Nephron progenitor cell (in vitro differentiated cells): ENCODE data around the gene KLHL29.

ENCODE experiments used
- DNase-seq: peaks from one replicate; pipeline ENCODE4 v3.0.0; 2021
- H3K27ac Mint-ChIP-seq: 2 replicates; pipeline ENCODE4 v1.8.0; 2021; ENCODE audit warnings: mild to moderate bottlenecking, moderate library complexity, mixed read lengths
- H3K27me3 Mint-ChIP-seq: 2 replicates; pipeline ENCODE4 v1.8.0; 2021; ENCODE audit warnings: mild to moderate bottlenecking, low read depth, mixed read lengths; ENCODE audit not compliant: poor library complexity
- H3K36me3 Mint-ChIP-seq: 2 replicates; pipeline ENCODE4 v1.8.0; 2021; ENCODE audit warnings: low read depth, mixed read lengths
- H3K4me1 Mint-ChIP-seq: 2 replicates; pipeline ENCODE4 v1.8.0; 2021; ENCODE audit warnings: mixed read lengths
- H3K4me3 Mint-ChIP-seq: 2 replicates; pipeline ENCODE4 v1.8.0; 2021; ENCODE audit warnings: mild to moderate bottlenecking, moderate library complexity, mixed read lengths
- H3K9me3 Mint-ChIP-seq: 2 replicates; pipeline ENCODE4 v1.8.0; 2021; ENCODE audit warnings: mild to moderate bottlenecking, moderate library complexity, mixed read lengths
- TF ChIP-seq, protein P1 (sequence below): fragments of 200-600 bp; sonication (generic); IDR thresholded peaks from 2 replicates; pipeline ENCODE4 v1.5.0; 2021; ENCODE audit warnings: antibody characterized with exemption

Gene KLHL29

GRCh38 chr2:23425885-23426262, 40.9 kb downstream of the KLHL29 start:
- TF ChIP-seq, protein P1, sequence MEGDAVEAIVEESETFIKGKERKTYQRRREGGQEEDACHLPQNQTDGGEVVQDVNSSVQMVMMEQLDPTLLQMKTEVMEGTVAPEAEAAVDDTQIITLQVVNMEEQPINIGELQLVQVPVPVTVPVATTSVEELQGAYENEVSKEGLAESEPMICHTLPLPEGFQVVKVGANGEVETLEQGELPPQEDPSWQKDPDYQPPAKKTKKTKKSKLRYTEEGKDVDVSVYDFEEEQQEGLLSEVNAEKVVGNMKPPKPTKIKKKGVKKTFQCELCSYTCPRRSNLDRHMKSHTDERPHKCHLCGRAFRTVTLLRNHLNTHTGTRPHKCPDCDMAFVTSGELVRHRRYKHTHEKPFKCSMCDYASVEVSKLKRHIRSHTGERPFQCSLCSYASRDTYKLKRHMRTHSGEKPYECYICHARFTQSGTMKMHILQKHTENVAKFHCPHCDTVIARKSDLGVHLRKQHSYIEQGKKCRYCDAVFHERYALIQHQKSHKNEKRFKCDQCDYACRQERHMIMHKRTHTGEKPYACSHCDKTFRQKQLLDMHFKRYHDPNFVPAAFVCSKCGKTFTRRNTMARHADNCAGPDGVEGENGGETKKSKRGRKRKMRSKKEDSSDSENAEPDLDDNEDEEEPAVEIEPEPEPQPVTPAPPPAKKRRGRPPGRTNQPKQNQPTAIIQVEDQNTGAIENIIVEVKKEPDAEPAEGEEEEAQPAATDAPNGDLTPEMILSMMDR, result no peak
- Mint-ChIP-seq H3K36me3 (no peaks in the 10 kb centered on the region), H3K9me3 (no peaks in the 10 kb centered on the region), H3K4me3 (no peak overlapping the region), H3K27me3 (peaks cover 7% of the 10 kb centered on the region), H3K4me1 (peaks cover 24% of the 10 kb centered on the region), H3K27ac (peak overlapping the region; percentile 77)
- no peak for DNase-seq

GRCh38 chr2:23426263-23426905, 41.4 kb downstream of the KLHL29 start:
- Mint-ChIP-seq H3K27ac (no peak overlapping the region), H3K4me1 (peaks cover 24% of the 10 kb centered on the region), H3K4me3 (no peak overlapping the region), H3K27me3 (peaks cover 7% of the 10 kb centered on the region), H3K9me3 (no peaks in the 10 kb centered on the region), H3K36me3 (no peaks in the 10 kb centered on the region)
- TF ChIP-seq, protein P1, result no peak
- no peak for DNase-seq

- no peak overlapping the region for H3K4me3 Mint-ChIP-seq
- H3K27ac Mint-ChIP-seq, result no peak overlapping the region
Measured at GRCh38 chr2:23427350-23427749, 42.4 kb downstream of the KLHL29 start.

DNA sequence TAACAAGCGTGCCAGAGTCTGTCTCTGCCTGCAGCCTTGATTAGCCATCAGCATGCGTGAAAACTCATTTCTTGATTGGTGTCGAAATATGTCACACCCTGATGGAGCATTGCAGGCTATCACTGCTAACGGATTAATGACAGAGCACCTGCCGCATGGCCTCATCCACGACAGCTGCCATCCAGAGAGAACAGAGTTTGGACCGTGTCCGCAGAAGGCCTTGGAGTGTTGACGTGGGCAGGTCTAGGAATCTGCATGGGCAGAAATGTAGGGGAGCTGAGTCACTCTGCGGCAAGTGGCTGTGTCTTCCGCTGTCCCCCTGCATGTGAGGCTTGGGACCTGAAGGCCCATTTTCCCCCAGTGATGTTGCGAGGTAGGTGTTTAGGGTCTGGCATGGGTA, 43.0 kb downstream of the KLHL29 start:
- H3K4me3 Mint-ChIP-seq, result no peak overlapping the region
- TF ChIP-seq, protein P1, result no peak
- H3K27me3 Mint-ChIP-seq, result peaks cover 9% of the 10 kb centered on the region
- no peaks in the 10 kb centered on the region for H3K36me3 Mint-ChIP-seq
- no peak overlapping the region for H3K27ac Mint-ChIP-seq
- H3K4me1 Mint-ChIP-seq, result peaks cover 24% of the 10 kb centered on the region
- H3K9me3 Mint-ChIP-seq, result no peaks in the 10 kb centered on the region
- no peak for DNase-seq

More at GRCh38 chr2:23427350-23427749, 42.4 kb downstream of the KLHL29 start:
- peaks cover 7% of the 10 kb centered on the region for H3K27me3 Mint-ChIP-seq
- no peaks in the 10 kb centered on the region for H3K36me3 Mint-ChIP-seq
- peaks cover 24% of the 10 kb centered on the region for H3K4me1 Mint-ChIP-seq
- TF ChIP-seq, protein P1, result no peak
- no peak for DNase-seq
- H3K9me3 Mint-ChIP-seq, result no peaks in the 10 kb centered on the region

- peaks cover 13% of the 10 kb centered on the region for H3K4me1 Mint-ChIP-seq
- no peaks in the 10 kb centered on the region for H3K36me3 Mint-ChIP-seq
- H3K9me3 Mint-ChIP-seq, result no peaks in the 10 kb centered on the region
- DNase-seq, result no peak
- peaks cover 13% of the 10 kb centered on the region for H3K27me3 Mint-ChIP-seq
- no peak overlapping the region for H3K4me3 Mint-ChIP-seq
- TF ChIP-seq, protein P1, result no peak
- H3K27ac Mint-ChIP-seq, result no peak overlapping the region
Measured at GRCh38 chr2:23429036-23429435, 44.1 kb downstream of the KLHL29 start.

DNA sequence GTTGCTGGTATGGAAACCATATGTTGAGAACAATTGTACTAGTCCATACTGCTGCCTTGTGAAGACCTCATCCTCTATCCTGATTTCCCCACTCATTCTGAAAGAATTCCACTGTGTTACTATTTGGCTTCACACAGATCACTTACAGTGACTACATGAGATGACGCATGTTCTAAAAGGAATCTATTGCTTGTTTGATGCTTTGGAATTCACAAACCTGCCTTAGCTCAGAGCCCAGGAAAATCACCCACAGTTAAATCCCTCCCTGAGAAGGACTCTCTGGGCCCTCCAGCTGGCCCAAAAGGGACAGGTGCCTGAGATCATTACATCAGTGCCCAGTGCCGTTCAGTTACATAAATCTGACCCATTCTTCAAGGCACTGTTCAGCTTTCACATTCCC, 45.3 kb downstream of the KLHL29 start:
- no peak overlapping the region for H3K4me3 Mint-ChIP-seq
- TF ChIP-seq, protein P1, result no peak
- H3K9me3 Mint-ChIP-seq, result no peaks in the 10 kb centered on the region
- no peaks in the 10 kb centered on the region for H3K36me3 Mint-ChIP-seq
- no peak for DNase-seq
- H3K4me1 Mint-ChIP-seq, result peaks cover 17% of the 10 kb centered on the region
- no peak overlapping the region for H3K27ac Mint-ChIP-seq
- peaks cover 13% of the 10 kb centered on the region for H3K27me3 Mint-ChIP-seq
